Stimulated activated CD8-positive, alpha-beta memory T cell treated with anti-CD3 and anti-CD28 coated beads, Interleukin-4, amount 100 ng/mL, for 4 hours (primary cell): ENCODE data around the gene ARRDC5.
A peak's percentile ranks its signal among the peaks of the same experiment; 100 is the strongest.
"Not testable (repeated sequence)": the region's sequence is repeated elsewhere in the genome, so short reads cannot be mapped to it uniquely, and the experiment has no call there.

Experiments
- DNase-seq, 2 donors: peaks; one replicate each; pipeline ENCODE4 v3.0.0-alpha.2; 2020; ENCODE audit warnings: low read depth in 2 of 2, low spot score in 1 of 2

Gene ARRDC5

GRCh38 chr19:4910594-4911281 is 8.0 kb upstream of the ARRDC5 start:
- no peak for DNase-seq

- DNase-seq = peak; percentile 80 to 89
Measured at GRCh38 chr19:4909897-4910593, 7.3 kb upstream of the ARRDC5 start.

GRCh38 chr19:4909156-4909896 is 6.6 kb upstream of the ARRDC5 start, which contains the start of gene UHRF1:
UHRF1 (plus strand) TSS chr19:4909501; CDS start chr19:4910886, 1,385 bp downstream.
- no peak for DNase-seq

GRCh38 chr19:4908781-4909155 is 6.1 kb upstream of the ARRDC5 start:
- DNase-seq = no peak

- DNase-seq = no peak
Measured at GRCh38 chr19:4908360-4908759, 5.7 kb upstream of the ARRDC5 start.

- no peak for DNase-seq
Measured at GRCh38 chr19:4906963-4907362, 4.3 kb upstream of the ARRDC5 start.

GRCh38 chr19:4904481-4904880 is 1.8 kb upstream of the ARRDC5 start:
- DNase-seq = no peak

- not testable (repeated sequence) for DNase-seq
Measured at GRCh38 chr19:4900879-4901278, 1.8 kb downstream of the ARRDC5 start.

GRCh38 chr19:4897146-4897545 is 5.5 kb downstream of the ARRDC5 start:
- DNase-seq = no peak

- no peak for DNase-seq
Measured at GRCh38 chr19:4896372-4896771, 6.3 kb downstream of the ARRDC5 start.

GRCh38 chr19:4892962-4893361 is 9.7 kb downstream of the ARRDC5 start:
- not testable (repeated sequence) for DNase-seq

- no peak for DNase-seq
Measured at GRCh38 chr19:4891066-4891465, 11.6 kb downstream of the ARRDC5 start.

GRCh38 chr19:4889034-4889815 is 13.5 kb downstream of the ARRDC5 start:
- no peak for DNase-seq

- not testable (repeated sequence) for DNase-seq
Measured at GRCh38 chr19:4887803-4888202, 14.9 kb downstream of the ARRDC5 start.

- DNase-seq = not testable (repeated sequence)
Measured at GRCh38 chr19:4884993-4885392, 17.7 kb downstream of the ARRDC5 start.

GRCh38 chr19:4882874-4883273 is 19.8 kb downstream of the ARRDC5 start:
- DNase-seq = not testable (repeated sequence)

- no peak for DNase-seq
Measured at GRCh38 chr19:4879041-4879440, 23.7 kb downstream of the ARRDC5 start.

GRCh38 chr19:4878491-4878968 is 24.2 kb downstream of the ARRDC5 start:
- no peak for DNase-seq

- DNase-seq = no peak
Measured at GRCh38 chr19:4877753-4878490, 24.8 kb downstream of the ARRDC5 start.

- no peak for DNase-seq
Measured at GRCh38 chr19:4873930-4874329, 28.8 kb downstream of the ARRDC5 start.
